HG02840 (cell line): ENCODE results near the gene MAP10.

Experiments
- ATAC-seq: cut with Tn5 transposase; IDR thresholded peaks from one replicate; pipeline ENCODE4 v1.9.1; 2021; ENCODE audit warnings: mild to moderate bottlenecking, moderate library complexity, moderate number of reproducible peaks; ENCODE audit not compliant: unreplicated experiment, low FRiP score

MAP10 gene

GRCh38 chr1:232853994-232854797 is 49.0 kb downstream of the MAP10 start:
- ATAC-seq: no peak

DNA sequence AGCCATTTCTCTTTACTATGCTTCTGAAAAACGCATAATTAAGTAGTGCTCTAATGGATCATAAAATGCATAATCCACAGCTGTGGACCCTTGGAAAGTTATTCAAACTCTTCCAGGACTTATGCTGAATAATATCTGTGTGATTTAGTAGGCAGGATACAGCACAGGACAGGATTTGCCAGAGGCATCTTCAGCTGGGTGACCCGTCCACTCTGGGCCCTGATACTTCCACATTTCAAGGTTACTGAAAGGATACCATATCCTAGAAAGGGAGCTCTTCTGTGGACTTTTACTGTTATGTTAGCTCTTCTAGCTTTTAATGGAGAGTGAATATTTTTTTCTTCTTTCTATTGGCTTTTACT is 49.6 kb downstream of the MAP10 start:
- no peak for ATAC-seq

DNA sequence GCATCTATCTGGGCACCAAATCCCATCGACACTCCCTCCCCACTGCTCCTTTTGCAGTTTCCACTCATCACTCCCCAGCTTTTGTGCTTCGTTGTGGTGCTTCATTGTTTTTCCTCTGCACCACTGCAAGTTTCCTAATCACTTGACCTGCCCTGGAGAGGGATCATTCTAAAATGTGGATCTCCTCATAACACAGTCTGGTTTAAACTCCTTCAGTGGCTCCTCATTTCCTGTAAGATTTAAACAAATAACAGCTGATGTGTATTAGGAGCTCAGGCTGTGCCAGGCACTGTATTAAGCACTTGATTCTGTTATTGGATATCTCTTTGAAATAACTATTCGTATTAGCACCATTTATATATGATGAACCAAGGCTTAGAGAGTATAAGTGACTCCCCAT is 51.3 kb downstream of the MAP10 start:
- no peak for ATAC-seq
